Measurements from ENCODE around the gene ITGA2. TPM values are rescaled to one million over a fixed set of nuclear protein-coding genes. Genes with fewer than 3 reads are reported as not detected.
"Not testable (repeated sequence)": the region's sequence is repeated elsewhere in the genome, so short reads cannot be mapped to it uniquely, and the experiment has no call there.

Gene ITGA2
- total RNA-seq, 1 experiment from 2014 or later: not detected

DNA sequence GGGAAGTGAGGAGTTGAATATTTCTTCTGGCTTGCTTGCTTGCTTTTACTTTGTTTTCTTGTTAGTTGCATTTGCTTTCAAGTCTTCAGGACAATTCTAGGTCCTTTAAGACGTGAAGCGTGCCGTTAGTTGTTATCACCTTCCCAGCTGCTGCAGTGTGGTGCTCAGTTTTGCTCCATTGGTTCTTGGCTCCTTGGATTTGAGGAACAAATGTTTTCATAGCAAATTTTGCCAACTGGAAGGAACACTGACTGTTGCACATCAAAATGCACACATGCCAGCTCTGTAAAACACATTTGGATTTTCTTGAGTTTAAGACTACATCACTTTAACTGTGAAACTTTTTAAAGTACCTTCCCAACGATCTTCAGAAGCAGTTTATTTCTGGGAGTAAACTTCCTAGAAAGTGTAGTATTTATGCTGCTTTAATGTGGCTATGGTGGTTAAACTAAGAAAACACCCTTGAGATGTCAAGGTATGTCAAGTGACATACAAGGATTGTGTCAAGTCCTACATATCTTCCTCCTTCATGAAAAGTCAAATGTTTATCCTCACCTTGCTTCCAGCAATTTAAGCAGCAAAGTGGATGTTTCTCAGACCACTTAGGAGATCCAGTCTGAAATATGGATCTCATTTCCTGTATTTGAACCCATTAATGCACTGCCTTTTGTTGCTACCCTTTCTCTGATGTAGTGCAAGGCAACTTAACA is 95.5 kb downstream of the ITGA2 start:
- in situ Hi-C loops (cut with HindIII; ENCODE audit: low sequenced_read_pairs): no loop called here
- no peak for DNase-seq (ENCODE audit: low spot score)

DNA sequence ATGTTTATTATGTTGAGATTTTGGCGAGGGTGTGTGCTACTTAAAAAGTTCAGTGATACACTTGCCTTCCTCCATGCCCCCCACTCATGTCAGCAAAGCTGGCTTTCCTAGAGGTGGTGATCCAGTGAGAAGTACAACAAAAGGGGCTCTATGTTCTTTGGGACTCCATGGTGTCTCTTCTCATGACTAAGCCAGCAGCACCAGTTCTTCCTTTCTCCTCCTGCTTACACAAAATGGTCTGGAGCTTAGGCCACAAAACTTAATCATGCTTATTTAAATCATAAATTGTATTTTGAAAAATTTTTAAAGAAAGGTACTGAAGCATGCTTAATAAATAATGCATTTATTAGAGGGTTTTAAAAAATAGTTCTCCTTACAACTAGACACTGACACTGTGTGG is 98.0 kb downstream of the ITGA2 start:
- in situ Hi-C loops (cut with HindIII; ENCODE audit: low sequenced_read_pairs): no loop called here

DNA sequence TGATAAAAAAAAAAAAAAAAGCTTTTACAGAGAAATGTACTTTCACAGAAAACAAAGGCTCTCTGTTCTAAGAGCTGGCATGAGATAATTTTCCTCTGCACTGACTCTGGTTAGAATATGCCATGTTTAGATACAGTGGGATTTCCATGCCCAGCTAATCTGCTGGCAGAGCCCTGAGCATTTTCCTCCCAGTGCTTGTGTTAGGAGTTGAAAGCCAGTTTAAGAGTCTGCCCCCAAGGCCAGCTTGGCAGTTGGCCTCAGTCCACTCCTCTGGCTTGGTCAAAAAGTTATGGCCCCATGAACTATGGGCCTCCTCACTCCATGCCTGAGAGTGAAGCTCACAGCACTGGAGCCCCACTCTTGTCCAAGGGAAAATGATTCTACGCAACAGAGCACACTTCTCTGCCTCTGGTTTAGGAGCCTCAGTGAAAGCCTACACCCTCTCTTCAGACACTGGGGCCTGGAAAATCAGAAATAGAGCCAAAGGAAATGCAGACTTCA is 98.5 kb downstream of the ITGA2 start:
- in situ Hi-C loops (cut with HindIII; ENCODE audit: low sequenced_read_pairs): no loop called here
- no peak for DNase-seq (ENCODE audit: low spot score)

More for the DNA sequence above, 98.0 kb downstream of the ITGA2 start:
- no peak for DNase-seq (ENCODE audit: low spot score)

DNA sequence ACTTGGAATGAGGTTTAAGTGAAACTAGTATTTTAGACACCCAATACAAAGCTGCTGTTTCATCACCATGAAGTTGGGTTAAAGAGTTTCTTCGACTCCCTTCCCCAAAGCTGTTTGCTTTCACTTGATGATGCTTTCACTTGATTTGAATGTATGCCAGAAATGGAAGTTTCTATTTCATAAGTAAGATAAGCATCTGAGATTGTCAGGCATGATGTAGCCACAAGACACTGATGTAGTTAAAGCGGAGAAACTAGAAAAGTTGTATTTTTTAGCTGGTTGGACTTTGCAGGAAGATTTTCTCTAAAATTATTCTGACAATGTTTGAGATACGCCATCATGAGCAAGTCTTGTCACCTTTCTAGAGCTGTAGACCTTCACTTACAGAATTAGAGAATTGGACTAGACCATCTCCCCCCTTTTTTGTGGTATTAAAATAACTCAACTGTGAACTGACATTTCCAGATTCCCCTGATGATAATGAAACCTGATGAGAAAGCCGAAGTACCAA is 100.4 kb downstream of the ITGA2 start:
- no peak for DNase-seq (ENCODE audit: low spot score)
- in situ Hi-C loops (cut with HindIII; ENCODE audit: low sequenced_read_pairs): no loop called here

DNA sequence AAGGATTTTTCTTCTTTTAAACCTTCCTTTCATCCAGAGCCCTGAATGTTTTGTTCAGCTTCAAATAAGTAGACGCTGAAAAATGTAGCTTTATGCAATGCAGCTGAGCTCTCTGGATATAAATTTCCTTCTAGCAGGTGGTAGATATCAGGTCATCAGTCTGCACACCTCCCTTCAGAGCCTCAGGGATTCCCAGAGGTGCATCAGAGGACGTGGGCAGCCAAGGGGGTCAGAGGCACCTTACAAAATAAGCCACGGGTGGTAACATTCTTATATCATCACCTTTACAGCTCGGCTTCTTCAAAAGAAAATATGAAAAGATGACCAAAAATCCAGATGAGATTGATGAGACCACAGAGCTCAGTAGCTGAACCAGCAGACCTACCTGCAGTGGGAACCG is 101.1 kb downstream of the ITGA2 start:
- in situ Hi-C loops (cut with HindIII; ENCODE audit: low sequenced_read_pairs): no loop called here
- no peak for DNase-seq (ENCODE audit: low spot score)

DNA sequence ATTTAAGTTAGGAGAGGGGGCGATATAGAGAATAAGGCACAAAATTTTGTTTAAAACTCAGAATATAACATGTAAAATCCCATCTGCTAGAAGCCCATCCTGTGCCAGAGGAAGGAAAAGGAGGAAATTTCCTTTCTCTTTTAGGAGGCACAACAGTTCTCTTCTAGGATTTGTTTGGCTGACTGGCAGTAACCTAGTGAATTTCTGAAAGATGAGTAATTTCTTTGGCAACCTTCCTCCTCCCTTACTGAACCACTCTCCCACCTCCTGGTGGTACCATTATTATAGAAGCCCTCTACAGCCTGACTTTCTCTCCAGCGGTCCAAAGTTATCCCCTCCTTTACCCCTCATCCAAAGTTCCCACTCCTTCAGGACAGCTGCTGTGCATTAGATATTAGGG is 102.1 kb downstream of the ITGA2 start:
- no peak for DNase-seq (ENCODE audit: low spot score)
- in situ Hi-C loops (cut with HindIII; ENCODE audit: low sequenced_read_pairs): no loop called here

DNA sequence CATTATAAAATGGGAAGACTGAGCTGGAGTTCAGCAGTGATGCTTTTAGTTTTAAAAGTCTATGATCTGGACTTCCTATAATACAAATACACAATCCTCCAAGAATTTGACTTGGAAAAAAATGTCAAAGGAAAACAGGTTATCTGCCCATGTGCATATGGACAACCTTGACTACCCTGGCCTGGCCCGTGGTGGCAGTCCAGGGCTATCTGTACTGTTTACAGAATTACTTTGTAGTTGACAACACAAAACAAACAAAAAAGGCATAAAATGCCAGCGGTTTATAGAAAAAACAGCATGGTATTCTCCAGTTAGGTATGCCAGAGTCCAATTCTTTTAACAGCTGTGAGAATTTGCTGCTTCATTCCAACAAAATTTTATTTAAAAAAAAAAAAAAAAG is 103.1 kb downstream of the ITGA2 start:
- DNase-seq (ENCODE audit: low spot score): no peak
- in situ Hi-C loops (cut with HindIII; ENCODE audit: low sequenced_read_pairs): no loop called here

DNA sequence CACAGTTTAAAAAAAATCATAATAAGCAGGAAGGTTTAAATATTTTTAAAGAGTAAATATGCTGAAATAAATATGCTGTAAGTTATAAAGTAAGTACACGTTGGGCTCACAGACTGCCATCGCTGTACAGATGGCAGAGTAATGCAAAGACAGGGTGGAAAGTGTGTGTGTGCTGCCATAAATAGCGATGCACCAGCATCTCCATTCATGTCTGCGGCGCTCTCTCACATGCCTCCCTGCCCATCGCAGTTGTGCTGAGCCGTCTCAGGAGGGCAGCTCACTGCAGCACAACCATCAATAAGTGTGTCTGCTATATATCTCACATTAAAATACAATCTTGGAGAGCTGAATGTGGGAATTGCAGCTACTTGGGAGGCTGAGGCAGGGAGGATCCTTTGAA is 106.1 kb downstream of the ITGA2 start:
- in situ Hi-C loops (cut with HindIII; ENCODE audit: low sequenced_read_pairs): no loop called here
- no peak for DNase-seq (ENCODE audit: low spot score)

DNA sequence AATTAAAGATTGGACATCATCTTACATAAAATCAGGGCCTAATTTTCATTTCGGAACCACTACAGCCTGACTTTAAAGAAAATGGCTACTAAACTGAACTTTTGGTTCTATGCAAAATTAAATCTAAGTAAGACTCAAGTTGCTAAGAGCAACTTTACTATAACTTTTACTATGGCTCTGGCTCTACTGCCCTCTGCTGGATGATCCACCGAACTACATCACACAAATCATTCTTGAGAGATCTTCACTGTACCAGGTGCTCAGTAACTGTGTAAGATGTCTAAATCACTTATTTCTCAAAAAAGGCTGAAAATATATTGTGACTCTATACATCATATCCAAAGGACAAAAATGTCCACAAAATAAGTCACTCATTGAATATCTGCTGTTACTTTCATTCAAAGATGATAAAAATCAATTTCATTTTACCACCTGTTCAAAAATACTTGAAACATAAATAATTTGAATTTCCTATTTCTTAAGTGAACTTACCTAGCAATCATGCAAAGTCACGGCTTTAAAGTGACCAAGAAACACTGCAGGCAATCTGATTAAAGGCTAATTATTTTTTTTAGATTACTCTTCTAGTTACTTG is 106.9 kb downstream of the ITGA2 start:
- DNase-seq (ENCODE audit: low spot score): peak; percentile 68
- in situ Hi-C loops (cut with HindIII; ENCODE audit: low sequenced_read_pairs): no loop called here

DNA sequence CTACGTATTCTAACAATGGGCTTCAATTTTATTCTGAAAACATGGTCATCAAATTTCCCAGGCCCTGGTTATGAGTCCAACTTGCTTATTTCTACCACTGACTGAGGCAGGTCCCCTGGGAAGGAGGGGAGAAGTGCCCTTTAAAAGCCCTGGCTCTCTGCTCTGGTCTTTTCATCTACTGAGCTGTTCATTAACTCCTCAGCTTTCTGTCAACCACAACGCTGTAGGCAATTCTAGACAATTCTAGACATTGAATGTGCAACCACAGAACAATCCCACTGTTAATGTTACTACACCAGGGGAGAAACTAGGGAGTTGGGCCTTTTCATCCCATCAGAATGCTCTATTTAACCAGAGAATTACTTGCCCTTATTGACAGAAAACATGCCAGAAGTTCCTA is 110.4 kb downstream of the ITGA2 start:
- in situ Hi-C loops (cut with HindIII; ENCODE audit: low sequenced_read_pairs): no loop called here
- no peak for DNase-seq (ENCODE audit: low spot score)

DNA sequence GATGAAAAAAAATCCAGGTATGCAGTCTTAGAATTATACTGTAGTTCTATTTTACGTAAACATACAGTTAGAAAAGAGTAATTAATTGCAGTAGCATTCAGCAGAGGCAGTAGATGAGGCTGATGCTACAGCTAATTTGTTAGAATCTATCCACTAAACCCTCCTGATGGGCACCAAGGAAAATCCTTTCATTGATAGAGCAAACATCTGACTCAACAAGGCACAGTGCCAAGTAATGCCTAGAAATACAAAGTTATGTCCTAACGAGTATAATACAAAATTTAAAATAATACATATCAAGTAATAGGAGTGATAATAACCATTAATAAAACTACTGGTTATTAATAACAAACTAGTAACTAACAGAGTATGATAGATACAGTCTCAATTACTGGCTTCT is 111.5 kb downstream of the ITGA2 start:
- in situ Hi-C loops (cut with HindIII; ENCODE audit: low sequenced_read_pairs): no loop called here
- DNase-seq (ENCODE audit: low spot score): no peak

DNA sequence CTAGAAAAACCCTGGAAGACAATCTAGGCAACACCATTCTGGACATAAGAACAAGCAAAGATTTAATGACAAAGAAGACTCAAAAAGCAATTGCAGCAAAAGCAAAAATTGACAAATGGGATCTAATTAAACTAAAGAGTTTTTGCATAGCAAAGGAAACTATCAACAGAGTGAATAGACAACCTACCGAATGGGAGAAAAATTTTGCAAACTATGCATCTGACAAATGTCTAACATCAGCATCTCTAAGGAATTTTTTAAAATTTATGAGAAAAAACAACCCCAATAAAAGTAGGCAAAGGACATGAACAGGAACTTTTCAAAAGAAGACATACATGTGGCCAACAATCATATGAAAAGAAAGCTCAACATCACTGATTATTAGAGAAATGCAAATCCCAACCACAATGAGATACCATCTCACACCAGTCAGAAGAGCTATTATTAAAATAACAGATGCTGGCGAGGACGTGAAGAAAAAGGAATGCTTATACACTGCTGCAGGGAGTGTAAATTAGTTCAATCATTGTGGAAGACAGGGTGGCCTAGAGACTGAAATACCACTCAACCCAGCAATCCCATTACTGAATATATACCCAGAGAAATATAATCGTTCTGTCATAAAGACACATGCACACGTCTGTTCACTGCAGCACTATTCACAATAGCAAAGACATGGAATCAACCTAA is 116.6 kb downstream of the ITGA2 start:
- in situ Hi-C loops (cut with HindIII; ENCODE audit: low sequenced_read_pairs): no loop called here

DNA sequence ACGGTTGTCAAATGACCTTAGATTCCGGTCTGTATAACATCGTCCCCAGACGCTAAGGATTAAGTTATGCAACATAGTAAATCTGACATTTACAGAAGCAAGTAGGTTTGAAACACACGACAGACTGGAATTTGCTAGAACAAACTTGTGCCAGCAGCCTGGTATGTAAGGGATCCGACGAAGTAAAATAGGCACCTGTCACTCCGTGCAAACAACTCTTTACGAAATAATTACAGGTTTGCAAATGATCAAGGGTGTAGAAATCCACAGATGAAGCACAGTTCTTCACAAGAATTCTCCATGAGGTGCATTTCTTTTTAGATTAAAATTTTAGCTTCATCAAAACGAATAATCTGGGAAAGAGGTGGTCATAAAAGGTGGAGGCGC is 119.9 kb downstream of the ITGA2 start:
- DNase-seq (ENCODE audit: low spot score): peak; percentile 61
- in situ Hi-C loops (cut with HindIII; ENCODE audit: low sequenced_read_pairs): no loop called here

More for the DNA sequence above, 116.6 kb downstream of the ITGA2 start:
- no peak for DNase-seq (ENCODE audit: low spot score)

DNA sequence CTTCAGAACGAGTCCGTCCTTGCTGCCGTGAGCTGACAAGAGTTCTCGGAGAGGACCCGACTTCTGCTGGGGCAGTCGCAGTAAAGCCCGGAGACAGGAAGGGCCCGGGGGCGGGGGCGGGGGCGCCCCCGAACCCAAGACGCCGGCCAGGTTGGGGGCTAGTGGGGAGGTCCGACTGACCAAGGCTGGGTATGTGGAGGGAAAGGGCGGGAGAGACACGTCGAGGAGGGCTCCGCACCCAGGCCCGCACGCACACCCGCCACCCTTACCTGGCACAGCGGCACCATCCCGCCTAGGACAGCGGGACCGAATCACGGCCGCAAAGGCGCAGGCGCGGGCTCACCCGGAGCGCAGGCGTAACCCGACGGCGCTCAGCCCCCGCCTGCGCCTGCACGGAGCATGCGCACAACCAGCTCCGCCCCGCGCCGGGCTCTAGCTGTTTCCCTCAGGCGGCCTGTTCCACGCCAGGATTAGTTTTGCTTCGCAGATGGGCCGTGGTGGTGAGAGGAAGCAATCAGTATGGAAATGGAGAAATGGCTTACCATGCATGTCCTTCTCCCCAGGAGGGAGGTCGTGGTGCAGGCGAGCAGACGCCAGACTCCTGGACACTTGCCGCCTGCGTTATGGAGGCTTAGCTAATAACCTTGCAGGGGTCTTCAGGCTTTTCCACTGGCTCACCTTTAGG is 120.4 kb downstream of the ITGA2 start, which contains the start of gene MOCS2:
Gene MOCS2 (minus strand): TSS at position 315 of the 685 bp plus-strand sequence. CDS start 2,583 bp downstream, outside the sequence.
- in situ Hi-C loops (cut with HindIII; ENCODE audit: low sequenced_read_pairs): no loop called here
- peak; percentile 90 for DNase-seq (ENCODE audit: low spot score)

DNA sequence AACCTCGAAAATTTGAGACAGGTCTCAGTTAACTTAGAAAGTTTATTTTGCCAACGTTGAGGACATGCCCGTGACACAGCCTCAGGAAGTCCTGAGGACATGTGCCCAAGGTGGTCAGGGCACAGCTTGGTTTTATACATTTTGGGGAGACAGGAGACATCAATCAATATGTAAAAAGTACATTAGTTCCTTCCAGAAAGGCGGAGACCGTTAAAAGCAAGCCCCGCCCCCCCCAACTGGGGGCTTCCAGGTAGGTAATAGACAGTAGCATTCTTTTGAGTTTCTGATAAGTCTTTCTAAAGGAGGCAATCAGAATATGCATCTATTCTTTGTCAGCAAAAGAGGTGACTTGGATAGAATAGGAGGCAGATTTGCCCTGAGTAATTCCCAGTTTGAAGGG is 121.0 kb downstream of the ITGA2 start:
- in situ Hi-C loops (cut with HindIII; ENCODE audit: low sequenced_read_pairs): no loop called here

DNA sequence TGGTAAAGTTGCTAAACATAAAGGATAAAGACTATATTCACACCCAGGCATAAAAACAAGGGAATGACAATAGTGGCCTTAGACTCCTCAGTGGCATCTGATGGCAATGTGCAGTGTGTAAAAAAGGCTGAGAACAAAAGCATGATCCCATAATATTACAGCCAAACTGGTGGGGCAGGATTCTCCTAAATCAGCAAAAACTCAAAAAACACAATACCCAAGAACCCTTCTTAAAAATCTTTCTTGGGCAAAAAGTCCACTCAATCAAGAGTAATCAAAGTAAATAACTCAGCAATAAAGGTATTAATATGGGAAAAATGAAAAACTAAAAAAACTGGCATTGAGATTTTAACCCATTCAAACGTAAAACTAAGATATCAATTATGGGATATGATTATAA is 122.0 kb downstream of the ITGA2 start:
- no peak for DNase-seq (ENCODE audit: low spot score)
- in situ Hi-C loops (cut with HindIII; ENCODE audit: low sequenced_read_pairs): no loop called here

More for the DNA sequence above, 121.0 kb downstream of the ITGA2 start:
- DNase-seq (ENCODE audit: low spot score): no peak

DNA sequence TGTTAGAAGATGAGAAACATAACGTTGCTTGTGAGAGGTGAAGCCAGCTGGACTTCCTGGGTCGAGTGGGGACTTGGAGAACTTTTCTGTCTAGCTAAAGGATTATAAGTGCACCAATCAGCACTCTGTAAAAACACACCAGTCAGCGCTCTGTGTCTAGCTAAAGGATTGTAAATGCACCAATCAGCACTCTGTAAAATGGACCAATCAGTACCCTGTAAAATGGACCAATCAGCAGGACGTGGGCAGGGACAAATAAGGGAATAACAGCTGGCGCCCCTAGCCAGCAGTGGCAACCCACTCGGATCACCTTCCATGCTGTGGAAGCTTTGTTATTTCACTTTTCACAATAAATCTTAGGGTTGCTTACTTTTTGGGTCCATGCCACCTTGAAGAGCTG is 123.2 kb downstream of the ITGA2 start:
- in situ Hi-C loops (cut with HindIII; ENCODE audit: low sequenced_read_pairs); DNase-seq (ENCODE audit: low spot score): not testable (repeated sequence)

DNA sequence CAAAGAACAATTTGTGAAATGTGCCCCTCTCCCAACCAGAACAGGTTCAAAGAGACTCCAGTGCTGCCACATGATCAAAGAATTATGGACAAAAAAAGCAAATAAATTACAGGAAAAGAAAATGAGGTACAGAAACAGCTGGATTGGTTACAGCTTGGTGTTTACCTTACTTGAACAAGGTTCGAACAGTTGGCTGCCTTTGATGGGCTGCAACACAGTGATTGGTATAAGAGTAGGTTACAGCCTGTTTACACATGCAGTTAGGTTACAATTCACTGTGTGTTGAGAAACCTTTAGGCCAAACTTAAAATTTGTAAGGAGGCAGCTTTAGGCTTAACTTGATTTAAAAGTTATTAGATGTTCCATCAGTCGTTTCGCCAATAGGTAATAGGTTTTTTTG is 123.8 kb downstream of the ITGA2 start:
- no peak for DNase-seq (ENCODE audit: low spot score)
- in situ Hi-C loops (cut with HindIII; ENCODE audit: low sequenced_read_pairs): no loop called here

DNA sequence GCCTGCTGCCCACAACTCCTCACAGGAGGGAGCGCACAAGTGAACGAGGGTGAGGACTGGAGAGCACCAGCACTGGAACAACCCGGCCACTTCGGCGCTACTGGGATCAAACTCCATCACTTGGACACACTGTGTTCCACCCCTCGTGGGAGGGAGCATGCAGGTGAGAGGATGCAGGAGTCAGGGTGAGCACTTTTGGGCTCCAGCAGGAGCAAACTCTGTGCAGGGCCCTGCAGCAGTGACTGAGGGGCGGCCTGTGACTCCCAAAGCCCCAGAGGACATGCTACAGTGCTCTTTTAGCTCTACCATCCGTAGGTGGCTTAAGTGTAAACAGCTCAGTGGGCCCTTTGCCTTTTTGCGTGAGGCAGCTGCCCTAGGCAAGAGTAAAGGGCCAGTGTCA is 124.8 kb downstream of the ITGA2 start:
- no peak for DNase-seq (ENCODE audit: low spot score)
- in situ Hi-C loops (cut with HindIII; ENCODE audit: low sequenced_read_pairs): no loop called here

Data from G401 (cell line).